NCI-H748 treated with DMSO at 0.1 percent for 48 hours (cell line): ENCODE results near the gene DHPS.

Experiments used
- DNase-seq: peaks from one replicate; lab custom pipeline; 2025; lab: John Stamatoyannopoulos, UW

DHPS gene

GRCh38 chr19:12675399-12675798 is 6.3 kb downstream of the DHPS start:
- no peak for DNase-seq

GRCh38 chr19:12672744-12673143 is 8.9 kb downstream of the DHPS start:
- no peak for DNase-seq

GRCh38 chr19:12670159-12670928 is 11.3 kb downstream of the DHPS start:
- DNase-seq: no peak

GRCh38 chr19:12669270-12670158 is 12.2 kb downstream of the DHPS start:
- DNase-seq: peak; percentile 52

- no peak for DNase-seq
Observed at GRCh38 chr19:12668932-12669269, 12.8 kb downstream of the DHPS start.

GRCh38 chr19:12668346-12668745 is 13.3 kb downstream of the DHPS start:
- no peak for DNase-seq

GRCh38 chr19:12667731-12668302 is 13.9 kb downstream of the DHPS start:
- no peak for DNase-seq

GRCh38 chr19:12666265-12667048 is 15.2 kb downstream of the DHPS start, which contains the start of the genes MAN2B1 and WDR83:
TSS of gene MAN2B1 (minus strand) at chr19:12666742. CDS start at chr19:12666701, 41 bp downstream.
TSS of gene WDR83 (plus strand) at chr19:12666807. CDS start at chr19:12669791, 2,984 bp downstream.
- DNase-seq: peak; percentile 10

GRCh38 chr19:12665671-12666264 is 15.9 kb downstream of the DHPS start:
- DNase-seq: no peak

- no peak for DNase-seq
Observed at GRCh38 chr19:12665281-12665573, 16.5 kb downstream of the DHPS start.

GRCh38 chr19:12664406-12665280 is 17.0 kb downstream of the DHPS start:
- DNase-seq: no peak

GRCh38 chr19:12660980-12661379 is 20.7 kb downstream of the DHPS start:
- DNase-seq: no peak

GRCh38 chr19:12657966-12658365 is 23.7 kb downstream of the DHPS start:
- DNase-seq: no peak

- no peak for DNase-seq
Observed at GRCh38 chr19:12656899-12657571, 24.6 kb downstream of the DHPS start.

- no peak for DNase-seq
Observed at GRCh38 chr19:12655546-12655945, 26.1 kb downstream of the DHPS start.

GRCh38 chr19:12652219-12652618 is 29.5 kb downstream of the DHPS start:
- no peak for DNase-seq

GRCh38 chr19:12649941-12650340 is 31.7 kb downstream of the DHPS start:
- DNase-seq: no peak

GRCh38 chr19:12648088-12648487 is 33.6 kb downstream of the DHPS start:
- DNase-seq: no peak

- peak; percentile 2 for DNase-seq
Observed at GRCh38 chr19:12647490-12648071, 34.1 kb downstream of the DHPS start.

GRCh38 chr19:12647047-12647446 is 34.6 kb downstream of the DHPS start:
- DNase-seq: no peak
